SK-N-MC (cell line): ENCODE data around the gene C1orf74.

Experiments used
- DNase-seq: peaks from one replicate; pipeline ENCODE4 v3.0.0-alpha.2; 2011; ENCODE audit warnings: low read depth, low spot score
- H3K27ac ChIP-seq: fragments of 200-600 bp; sonication (generic); 2 replicates; pipeline ENCODE4 v1.5.1; 2016; ENCODE audit warnings: mixed run types
- H3K36me3 ChIP-seq: fragments of 200-600 bp; sonication (generic); 2 replicates; pipeline ENCODE4 v1.6.1; 2017; ENCODE audit warnings: antibody characterized with exemption, low read length, mixed read lengths; ENCODE audit not compliant: insufficient read depth
- H3K4me3 ChIP-seq: fragments of 200-600 bp; sonication (generic); 2 replicates; pipeline ENCODE4 v1.5.1; 2016
- H3K9ac ChIP-seq: fragments of 200-600 bp; sonication (generic); 2 replicates; pipeline ENCODE4 v1.8.0; 2017; ENCODE audit warnings: mixed run types, mixed read lengths; ENCODE audit not compliant: insufficient read length
- H3K9me3 ChIP-seq: fragments of 200-600 bp; sonication (generic); 2 replicates; pipeline ENCODE4 v1.6.1; 2017; ENCODE audit warnings: low read depth, mild to moderate bottlenecking, antibody characterized with exemption, low read length, moderate library complexity, mixed read lengths
- EZH2 ChIP-seq: fragments of 200-600 bp; sonication (generic); IDR thresholded peaks from one replicate; pipeline ENCODE4 v1.6.1; 2017; ENCODE audit warnings: antibody characterized with exemption
- FOXP2 ChIP-seq: optimal IDR thresholded peaks from 2 replicates; pipeline ENCODE3; 2011; ENCODE audit warnings: mild to moderate bottlenecking, moderate library complexity; ENCODE audit not compliant: insufficient read depth; ENCODE audit errors: extremely low read length, control extremely low read depth
- POLR2AphosphoS5 ChIP-seq: IDR thresholded peaks from 2 replicates; pipeline ENCODE4 v1.6.1; 2012; ENCODE audit warnings: mild to moderate bottlenecking, low read depth, low read length, borderline replicate concordance

The C1orf74 gene

DNA sequence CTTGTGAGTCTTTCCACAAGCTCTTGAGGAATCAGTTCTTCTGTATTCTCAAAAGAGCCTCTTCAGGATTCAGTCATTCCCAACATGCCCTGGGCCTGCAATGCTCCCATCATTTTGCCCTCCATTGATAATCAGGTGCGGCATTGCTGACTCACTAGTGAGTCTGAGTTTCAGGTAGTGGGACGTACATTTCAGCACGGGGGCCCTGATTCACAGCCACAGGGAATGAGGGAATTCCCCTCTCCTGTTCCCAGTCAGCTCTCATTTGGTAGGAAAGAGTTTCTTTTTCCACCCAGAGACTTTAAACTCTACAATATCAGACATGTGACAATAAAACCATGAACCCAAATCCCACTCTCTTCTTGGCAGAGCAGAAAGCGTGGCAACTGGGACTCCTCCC lies 25.3 kb upstream of the C1orf74 start:
- no peaks in the 10 kb centered on the region for H3K9me3 ChIP-seq
- DNase-seq = no peak
- no peak overlapping the region for H3K9ac ChIP-seq
- H3K4me3 ChIP-seq = no peak overlapping the region
- no peak overlapping the region for H3K27ac ChIP-seq
- H3K36me3 ChIP-seq = no peaks in the 10 kb centered on the region
- TF ChIP-seq FOXP2 = no peak
- TF ChIP-seq EZH2 = no peak
- TF ChIP-seq POLR2AphosphoS5 = no peak

DNA sequence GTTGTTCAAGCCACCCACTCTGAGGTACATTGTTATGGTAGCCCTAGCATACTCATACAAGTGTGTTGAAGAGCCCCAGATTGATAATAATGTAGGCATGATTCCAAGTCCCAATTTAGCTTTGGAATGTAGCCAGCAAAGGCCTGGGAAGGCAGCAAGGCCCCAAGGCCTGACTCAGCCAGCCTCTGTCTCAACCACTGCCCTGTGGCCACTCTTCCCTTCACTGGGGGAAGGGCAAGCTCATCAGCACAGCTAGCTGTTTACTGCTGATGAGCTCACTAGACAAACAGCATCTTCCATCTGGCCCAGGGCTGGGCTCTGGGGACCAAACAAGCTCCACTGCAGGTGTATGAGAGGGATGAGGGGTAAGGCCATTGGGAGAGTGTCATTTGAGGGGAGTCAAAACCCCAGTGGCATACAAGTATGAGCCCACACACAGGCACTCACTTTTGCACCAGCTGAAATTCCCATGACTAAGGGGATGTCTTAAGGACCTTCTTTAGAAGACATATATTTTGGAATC lies 23.8 kb upstream of the C1orf74 start:
- DNase-seq = no peak
- Histone ChIP-seq H3K27ac (no peak overlapping the region), H3K36me3 (no peaks in the 10 kb centered on the region), H3K9me3 (no peaks in the 10 kb centered on the region), H3K4me3 (no peak overlapping the region), H3K9ac (no peak overlapping the region)
- TF ChIP-seq EZH2 (no peak), FOXP2 (no peak), POLR2AphosphoS5 (no peak)

DNA sequence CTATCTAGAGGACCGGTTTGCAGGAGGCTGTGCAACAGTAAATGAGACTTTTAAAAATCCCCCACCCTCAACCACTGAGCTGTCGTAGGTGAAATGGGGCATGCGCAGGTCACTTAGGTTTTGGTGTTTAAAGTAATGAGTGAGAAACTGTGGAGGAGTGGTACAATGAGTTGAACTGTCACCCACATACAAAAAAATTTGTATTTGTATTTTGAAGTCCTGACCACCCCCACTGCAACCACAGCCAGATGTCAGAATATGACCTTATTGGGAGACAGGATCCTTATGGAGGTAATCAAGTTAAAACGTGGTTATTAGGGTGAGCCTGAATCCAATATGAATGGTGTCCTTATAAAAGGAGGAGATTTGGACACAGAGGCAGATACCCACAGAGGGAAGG lies 23.1 kb upstream of the C1orf74 start:
- no peak overlapping the region for H3K4me3 ChIP-seq
- no peaks in the 10 kb centered on the region for H3K9me3 ChIP-seq
- no peak overlapping the region for H3K27ac ChIP-seq
- H3K9ac ChIP-seq = no peak overlapping the region
- H3K36me3 ChIP-seq = no peaks in the 10 kb centered on the region
- DNase-seq = no peak
- TF ChIP-seq EZH2 (no peak), POLR2AphosphoS5 (no peak), FOXP2 (no peak)

DNA sequence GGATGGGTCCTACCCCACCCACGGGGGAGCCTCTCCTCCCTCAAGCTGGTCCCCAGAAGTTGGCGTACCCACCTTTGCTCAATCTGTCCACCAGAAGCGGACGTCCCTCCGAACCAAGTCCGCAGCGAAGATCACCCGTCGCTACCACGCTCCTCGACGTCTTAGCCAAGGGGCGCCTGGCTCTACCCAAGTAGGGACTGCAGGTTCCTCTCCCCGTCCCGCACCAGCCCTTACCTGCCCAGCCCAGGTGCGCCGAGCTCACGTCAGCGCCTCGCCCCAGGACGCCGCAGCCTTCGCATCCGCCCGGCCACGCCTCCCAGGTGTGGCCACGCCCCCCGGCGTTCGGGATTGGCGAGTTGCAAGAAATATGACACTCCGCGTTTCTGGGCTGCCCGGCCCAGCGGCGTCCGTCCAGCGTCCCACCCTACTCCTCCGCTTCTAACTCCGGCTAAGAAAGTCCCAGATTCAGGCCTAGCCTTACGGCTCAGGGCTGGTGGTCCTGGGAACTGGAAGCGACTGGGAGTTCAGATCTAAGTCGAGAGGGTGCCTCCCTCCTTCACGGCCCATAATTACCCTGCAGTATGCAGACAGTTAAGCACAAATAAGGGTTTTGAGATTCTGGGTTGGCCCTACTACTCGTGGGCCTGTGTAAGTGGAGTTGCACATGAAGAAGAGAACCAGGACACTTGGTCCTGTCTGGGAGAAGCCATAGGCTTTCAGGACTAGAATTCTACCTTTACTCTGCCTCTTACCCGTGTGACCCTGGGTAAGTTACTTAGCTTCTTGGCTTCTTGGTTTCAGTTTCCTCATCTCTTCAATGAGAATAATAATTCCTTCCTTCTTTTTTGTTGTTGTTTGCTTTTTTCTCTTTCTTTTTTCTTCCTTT lies 21.8 kb upstream of the C1orf74 start, which contains the start of gene IRF6:
IRF6 (minus strand) TSS at position 268 of the 886 bp plus-strand sequence. CDS start 4,729 bp downstream, outside the sequence.
- Histone ChIP-seq H3K27ac (no peak within 1 kb of the TSS), H3K4me3 (no peak within 1 kb of the TSS), H3K36me3 (no peaks in the 10 kb centered on the region), H3K9me3 (no peaks in the 10 kb centered on the region), H3K9ac (no peak within 1 kb of the TSS)
- TF ChIP-seq EZH2 = no peak
- no peak; the same call in 1 of the 2 replicates for TF ChIP-seq POLR2AphosphoS5
- no peak for TF ChIP-seq FOXP2
- DNase-seq = no peak

GRCh38 chr1:209805341-209805781 lies 21.0 kb upstream of the C1orf74 start:
- Histone ChIP-seq H3K4me3 (no peak overlapping the region), H3K36me3 (no peaks in the 10 kb centered on the region), H3K9ac (no peak overlapping the region), H3K9me3 (no peaks in the 10 kb centered on the region), H3K27ac (no peak overlapping the region)
- DNase-seq = no peak
- TF ChIP-seq EZH2 = no peak
- TF ChIP-seq POLR2AphosphoS5 = no peak
- TF ChIP-seq FOXP2 = no peak

GRCh38 chr1:209803568-209803967 lies 19.2 kb upstream of the C1orf74 start:
- no peak overlapping the region for H3K27ac ChIP-seq
- H3K4me3 ChIP-seq = no peak overlapping the region
- H3K9ac ChIP-seq = no peak overlapping the region
- no peak for TF ChIP-seq POLR2AphosphoS5
- TF ChIP-seq FOXP2 = no peak
- no peak for TF ChIP-seq EZH2
- H3K36me3 ChIP-seq = no peaks in the 10 kb centered on the region
- no peak for DNase-seq
- H3K9me3 ChIP-seq = no peaks in the 10 kb centered on the region

DNA sequence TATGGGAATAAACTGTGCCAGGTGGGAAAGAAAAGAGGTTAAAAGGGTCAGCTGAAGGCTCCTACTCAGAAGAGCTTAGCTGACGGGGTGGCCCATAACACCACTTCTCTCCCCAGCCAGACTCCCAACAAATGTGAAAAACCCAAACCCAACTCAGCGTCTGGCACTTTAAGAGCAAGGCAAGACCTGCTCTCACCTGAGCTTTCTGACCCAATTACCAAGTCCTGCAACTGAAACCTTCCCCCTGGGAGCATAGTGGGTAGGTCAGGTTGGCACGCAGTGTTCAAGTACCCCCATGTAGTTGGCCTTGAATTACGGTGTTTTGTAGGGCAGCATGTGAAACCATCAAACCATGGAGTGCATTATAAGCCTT lies 18.4 kb upstream of the C1orf74 start:
- Histone ChIP-seq H3K36me3 (no peaks in the 10 kb centered on the region), H3K9ac (no peak overlapping the region), H3K9me3 (no peaks in the 10 kb centered on the region), H3K27ac (no peak overlapping the region), H3K4me3 (no peak overlapping the region)
- no peak for DNase-seq
- TF ChIP-seq FOXP2 = no peak
- no peak for TF ChIP-seq EZH2
- TF ChIP-seq POLR2AphosphoS5 = no peak

DNA sequence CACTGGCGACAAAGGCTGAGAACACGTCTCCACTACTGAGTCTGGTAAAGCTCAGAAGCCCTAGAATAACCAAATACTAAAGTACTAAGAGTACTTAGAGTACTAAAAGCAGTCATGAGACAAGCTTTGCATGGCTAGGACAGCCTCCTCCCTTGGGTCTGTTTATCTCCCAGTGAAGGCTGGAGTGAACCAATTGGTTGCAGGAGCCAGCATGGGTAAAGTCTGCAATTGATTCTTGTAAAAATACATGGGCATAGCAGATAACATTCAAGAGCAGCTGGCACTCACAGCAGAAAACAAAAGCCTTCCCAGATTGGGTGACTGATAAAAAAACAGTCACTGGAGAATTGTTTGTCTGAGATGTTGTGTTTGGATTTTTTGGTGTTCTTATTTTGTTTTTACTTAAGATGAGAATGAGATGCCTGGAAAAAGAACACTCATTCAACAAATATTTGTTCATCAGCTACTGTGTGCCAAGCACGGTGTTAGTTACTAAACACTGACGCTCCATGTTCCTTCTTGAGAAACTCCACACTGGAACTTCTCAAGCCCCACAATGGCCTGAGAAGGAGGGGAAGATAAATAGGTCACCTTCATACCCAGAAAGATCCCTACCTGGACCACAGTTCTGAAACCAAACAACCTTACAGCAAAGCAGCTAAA lies 17.9 kb upstream of the C1orf74 start:
- H3K27ac ChIP-seq = no peak overlapping the region
- no peaks in the 10 kb centered on the region for H3K36me3 ChIP-seq
- no peak for DNase-seq

More for the DNA sequence above, 17.9 kb upstream of the C1orf74 start:
- H3K4me3 ChIP-seq = no peak overlapping the region
- no peaks in the 10 kb centered on the region for H3K9me3 ChIP-seq
- TF ChIP-seq EZH2 (no peak), POLR2AphosphoS5 (no peak), FOXP2 (no peak)
- H3K9ac ChIP-seq = no peak overlapping the region
